GM18498 (cell line): ENCODE results near the gene SORT1.
"Not testable (repeated sequence)": the region's sequence is repeated elsewhere in the genome, so short reads cannot be mapped to it uniquely, and the experiment has no call there.

Source experiments
- ATAC-seq: cut with Tn5 transposase; IDR thresholded peaks from one replicate; pipeline ENCODE4 v1.9.1; 2021; ENCODE audit warnings: mild to moderate bottlenecking, moderate library complexity; ENCODE audit not compliant: unreplicated experiment

Gene SORT1

GRCh38 chr1:109397581-109398342 lies at the start of gene SORT1:
Gene SORT1 (minus strand): TSS chr1:109397918. CDS start chr1:109397892, 26 bp downstream.
- peak; percentile 90 for ATAC-seq

- ATAC-seq = not testable (repeated sequence)
These were observed 48.4 kb upstream of the SORT1 start for GRCh38 chr1:109445949-109446695.

- ATAC-seq = no peak
These were observed 46.6 kb upstream of the SORT1 start for GRCh38 chr1:109444346-109444745.

GRCh38 chr1:109443476-109443875 lies 45.8 kb upstream of the SORT1 start:
- no peak for ATAC-seq

GRCh38 chr1:109441069-109441468 lies 43.4 kb upstream of the SORT1 start:
- no peak for ATAC-seq

- ATAC-seq = no peak
These were observed 41.1 kb upstream of the SORT1 start for GRCh38 chr1:109438798-109439297.

GRCh38 chr1:109434484-109434883 lies 36.8 kb upstream of the SORT1 start:
- no peak for ATAC-seq

GRCh38 chr1:109433322-109433721 lies 35.6 kb upstream of the SORT1 start:
- ATAC-seq = no peak

- ATAC-seq = no peak
These were observed 34.6 kb upstream of the SORT1 start for GRCh38 chr1:109432336-109432735.

GRCh38 chr1:109427171-109427467 lies 29.4 kb upstream of the SORT1 start:
- no peak for ATAC-seq

- ATAC-seq = peak; percentile 97
These were observed 28.8 kb upstream of the SORT1 start, which contains the start of gene PSMA5 for GRCh38 chr1:109426281-109427170. Gene PSMA5 (minus strand): TSS chr1:109426448. CDS start chr1:109426330, 118 bp downstream.

GRCh38 chr1:109425391-109426280 lies 27.9 kb upstream of the SORT1 start:
- peak; percentile 30 for ATAC-seq

GRCh38 chr1:109423498-109423897 lies 25.8 kb upstream of the SORT1 start:
- no peak for ATAC-seq

GRCh38 chr1:109412551-109412950 lies 14.8 kb upstream of the SORT1 start:
- ATAC-seq = no peak

- no peak for ATAC-seq
These were observed 7.1 kb upstream of the SORT1 start for GRCh38 chr1:109404838-109405237.

GRCh38 chr1:109402025-109402424 lies 4.3 kb upstream of the SORT1 start:
- ATAC-seq = no peak

- no peak for ATAC-seq
These were observed 2.4 kb upstream of the SORT1 start for GRCh38 chr1:109400035-109400655.

- no peak for ATAC-seq
These were observed 1.7 kb upstream of the SORT1 start for GRCh38 chr1:109399326-109399957.
